ENCODE data around the gene DGKI. TPM values are rescaled to one million over a fixed set of nuclear protein-coding genes. Genes with fewer than 3 reads are reported as not detected.

Gene DGKI
- total RNA-seq, 1 experiment from 2014 or later, result 0.55 TPM

DNA sequence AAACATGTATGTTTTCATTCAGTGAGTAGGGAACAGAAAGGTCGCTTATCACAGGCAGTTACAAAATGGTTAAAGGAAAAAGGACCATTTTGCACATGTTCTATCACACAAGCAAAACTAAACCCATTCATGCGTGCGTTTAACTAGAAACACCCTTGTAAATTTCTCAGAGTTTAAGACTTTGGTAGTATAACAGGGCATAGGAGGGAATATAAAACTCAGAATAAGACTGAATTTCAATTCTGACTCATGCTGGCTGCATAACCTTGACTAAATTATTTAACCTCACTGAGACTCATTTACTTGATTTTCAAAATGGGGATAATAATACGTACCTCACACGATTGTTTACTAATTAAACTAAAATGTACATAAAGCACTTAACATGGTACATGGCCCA lies 259.4 kb downstream of the DGKI start:
- Histone ChIP-seq H4K91ac (ENCODE audit: insufficient read length, low read depth, low read length) (no peak overlapping the region), H3K79me2 (ENCODE audit: insufficient read depth, low read length) (no peaks in the 10 kb centered on the region), H2BK12ac (ENCODE audit: insufficient read length, low read depth, low read length) (no peak overlapping the region), H4K5ac (ENCODE audit: insufficient read length, low read depth, low read length) (no peak overlapping the region), H3K4me2 (ENCODE audit: insufficient read depth, insufficient read length, low read length) (no peak overlapping the region), H4K8ac (replicated peaks; ENCODE audit: insufficient read length, low read depth, low read length) (no peak overlapping the region), H3K27ac (ENCODE audit: insufficient read length, low read depth, low read length) (no peak overlapping the region), H3K79me1 (ENCODE audit: insufficient read depth, low read depth, low read length, poor library complexity, severe bottlenecking) (no peaks in the 10 kb centered on the region), H2BK5ac (ENCODE audit: insufficient read length, low read length) (no peak overlapping the region), H2AK5ac (ENCODE audit: insufficient read length, low read length) (no peak overlapping the region), H3K56ac (ENCODE audit: insufficient read length, low read depth, low read length) (no peak overlapping the region), H3K4me1 (ENCODE audit: insufficient read depth, low read length) (0 out of 2 replicates have a peak, but pooled peaks cover 3% of the 10 kb centered on the region), H3K27me3 (ENCODE audit: insufficient read depth, low read length) (no peaks in the 10 kb centered on the region), H3K14ac (ENCODE audit: insufficient read depth, low read length) (no peak overlapping the region), H3K4ac (ENCODE audit: low read depth, low read length) (no peak overlapping the region), H3T11ph (ENCODE audit: low read length) (no peak overlapping the region), H3K9me3 (ENCODE audit: control insufficient read depth, low read depth, low read length) (no peaks in the 10 kb centered on the region), H2BK120ac (ENCODE audit: low read depth, low read length, poor library complexity, severe bottlenecking) (no peak overlapping the region), H3K9ac (ENCODE audit: extremely low read depth, insufficient read length, low read length) (no peak overlapping the region), H3K18ac (ENCODE audit: insufficient read length, low read depth, low read length) (no peak overlapping the region), H3K23ac (ENCODE audit: insufficient read length, low read depth, low read length) (no peak overlapping the region), H2AFZ (ENCODE audit: low read length) (no peak overlapping the region), H2BK20ac (ENCODE audit: low read depth, low read length, poor library complexity, severe bottlenecking) (no peak overlapping the region), H2BK15ac (ENCODE audit: low read depth, low read length) (no peak overlapping the region), H3K23me2 (ENCODE audit: insufficient read length, low read depth, low read length, poor library complexity, severe bottlenecking) (no peaks in the 10 kb centered on the region), H4K20me1 (ENCODE audit: control insufficient read depth, insufficient read depth, insufficient read length) (no peaks in the 10 kb centered on the region)
- no peak for DNase-seq
- Mint-ChIP-seq H3K27ac (no peak overlapping the region), H3K4me1 (peaks cover 0 to 10% of the 10 kb centered on the region in 2 experiments; a peak in 3 of 4 replicates), H3K36me3 (ENCODE audit: insufficient read depth in 1 of 3, low read depth in 3 of 3) (no peaks in the 10 kb centered on the region), H3K4me3 (no peak overlapping the region), H3K27me3 (ENCODE audit: low read depth) (no peaks in the 10 kb centered on the region), H3K9me3 (no peaks in the 10 kb centered on the region)
- TF ChIP-seq, protein P1, sequence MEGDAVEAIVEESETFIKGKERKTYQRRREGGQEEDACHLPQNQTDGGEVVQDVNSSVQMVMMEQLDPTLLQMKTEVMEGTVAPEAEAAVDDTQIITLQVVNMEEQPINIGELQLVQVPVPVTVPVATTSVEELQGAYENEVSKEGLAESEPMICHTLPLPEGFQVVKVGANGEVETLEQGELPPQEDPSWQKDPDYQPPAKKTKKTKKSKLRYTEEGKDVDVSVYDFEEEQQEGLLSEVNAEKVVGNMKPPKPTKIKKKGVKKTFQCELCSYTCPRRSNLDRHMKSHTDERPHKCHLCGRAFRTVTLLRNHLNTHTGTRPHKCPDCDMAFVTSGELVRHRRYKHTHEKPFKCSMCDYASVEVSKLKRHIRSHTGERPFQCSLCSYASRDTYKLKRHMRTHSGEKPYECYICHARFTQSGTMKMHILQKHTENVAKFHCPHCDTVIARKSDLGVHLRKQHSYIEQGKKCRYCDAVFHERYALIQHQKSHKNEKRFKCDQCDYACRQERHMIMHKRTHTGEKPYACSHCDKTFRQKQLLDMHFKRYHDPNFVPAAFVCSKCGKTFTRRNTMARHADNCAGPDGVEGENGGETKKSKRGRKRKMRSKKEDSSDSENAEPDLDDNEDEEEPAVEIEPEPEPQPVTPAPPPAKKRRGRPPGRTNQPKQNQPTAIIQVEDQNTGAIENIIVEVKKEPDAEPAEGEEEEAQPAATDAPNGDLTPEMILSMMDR (conservative IDR thresholded peaks at IDR 0.05), result no peak
- no CpG with 5 or more reads among the region's 5 CpGs for WGBS (ENCODE audit: extremely low coverage, insufficient read length, low lambda C conversion rate)
